BJ (cell line): Measurements from ENCODE around the gene PERM1. TPM values are rescaled to one million over a fixed set of nuclear protein-coding genes. Genes with fewer than 3 reads are reported as not detected.

Source experiments
- CTCF ChIA-PET: fragments of 350-600 bp; formaldehyde crosslinking; extraction: SDS; loops from one replicate; lab custom pipeline; 2021; ENCODE audit warnings: antibody characterized with exemption, inconsistent platforms; lab: Yijun Ruan, JAX
- POLR2A ChIA-PET: fragments of 300-600 bp; sonication (Branson Sonifier 250); formaldehyde crosslinking; extraction: SDS; loops from one replicate; lab custom pipeline; 2021; ENCODE audit warnings: antibody characterized with exemption; lab: Charles Lee
- DNase-seq: peaks from one replicate; pipeline ENCODE4 v3.0.0-alpha.2; 2011; ENCODE audit warnings: low read depth
- H3K27me3 ChIP-seq: 2 replicates; pipeline ENCODE4 v1.6.0; 2011; ENCODE audit warnings: low read length; ENCODE audit not compliant: control insufficient read depth, insufficient read depth
- H3K36me3 ChIP-seq: 2 replicates; pipeline ENCODE4 v1.5.1; 2011; ENCODE audit warnings: low read length; ENCODE audit not compliant: control insufficient read depth, insufficient read depth
- H3K4me3 ChIP-seq: 2 replicates; pipeline ENCODE4 v1.5.1; 2011; ENCODE audit warnings: low read depth, mild to moderate bottlenecking, control low read depth, low read length
- CTCF ChIP-seq: IDR thresholded peaks from 2 replicates; pipeline ENCODE4 v1.5.1; 2011; ENCODE audit warnings: low read depth, mild to moderate bottlenecking, control low read depth, inconsistent platforms, low read length, moderate library complexity; ENCODE audit not compliant: insufficient read depth
- polyA plus RNA-seq: library from polyadenylated mRNA; depleted of rRNA; stranded (reverse); fragments of >200 nt; gene quantifications from 2 replicates; pipeline ENCODE4 v1.2.3, GENCODE V29; 2011

PERM1 gene
- polyA plus RNA-seq, 1 experiment: not detected

GRCh38 chr1:970973-971730 lies 10.7 kb downstream of the PERM1 start:
- no peak for DNase-seq
- H3K36me3 ChIP-seq: no peaks in the 10 kb centered on the region

GRCh38 chr1:970242-970972 lies 11.5 kb downstream of the PERM1 start:
- ChIA-PET POLR2A (no interaction called here), CTCF (interaction anchor here (1.0 to 1.3 kb wide), 3 partner anchors 13 to 30 kb away, joined by 3 to 5 read pairs (median 4); no protein-coding TSS in a partner anchor)
- Histone ChIP-seq H3K4me3 (no peak overlapping the region), H3K27me3 (no peaks in the 10 kb centered on the region), H3K36me3 (no peaks in the 10 kb centered on the region)
- TF ChIP-seq CTCF: no peak
- no peak for DNase-seq

More at GRCh38 chr1:970973-971730, 10.7 kb downstream of the PERM1 start:
- H3K4me3 ChIP-seq: no peak overlapping the region
- TF ChIP-seq CTCF: no peak
- ChIA-PET CTCF (interaction anchor here (1.3 to 1.5 kb wide), 2 partner anchors 12 to 13 kb away, joined by 4 to 8 read pairs; no protein-coding TSS in a partner anchor), POLR2A (no interaction called here)
- no peaks in the 10 kb centered on the region for H3K27me3 ChIP-seq

DNA sequence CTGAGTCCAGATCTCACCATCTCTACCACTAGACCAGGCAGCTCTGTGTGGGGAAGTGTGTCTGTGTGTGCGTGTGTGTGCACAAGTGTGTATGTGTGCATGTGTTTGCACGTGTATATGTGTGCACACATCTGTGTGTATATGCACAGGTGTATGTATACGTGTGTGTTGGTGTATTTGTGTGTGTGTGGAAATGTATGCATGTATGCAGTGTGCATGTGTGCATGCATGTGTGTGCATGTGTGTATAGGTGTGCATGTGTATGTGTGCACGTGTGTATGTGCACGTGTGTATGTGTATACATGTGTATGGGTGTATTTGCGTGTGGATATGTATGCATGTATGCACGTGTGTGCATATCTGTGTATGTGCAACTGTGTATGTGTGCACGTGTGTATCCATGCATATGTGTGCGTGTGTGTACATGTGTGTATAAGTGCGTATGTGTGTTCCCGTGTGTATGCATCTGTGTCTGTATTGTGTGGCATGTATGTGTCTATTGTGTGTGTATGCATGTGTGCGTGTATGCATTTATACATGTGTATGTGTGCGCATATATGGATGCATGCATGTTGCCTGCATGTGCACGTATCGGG lies 12.5 kb downstream of the PERM1 start:
- no peak for DNase-seq
- ChIA-PET CTCF (interaction anchor here (1.0 to 1.3 kb wide), 3 partner anchors 14 to 29 kb away, joined by 3 to 5 read pairs (median 4); no protein-coding TSS in a partner anchor), POLR2A (no interaction called here)
- Histone ChIP-seq H3K36me3 (0 out of 2 replicates have a peak, but pooled peaks cover 2% of the 10 kb centered on the region), H3K27me3 (no peaks in the 10 kb centered on the region), H3K4me3 (no peak overlapping the region)
- no peak for TF ChIP-seq CTCF

DNA sequence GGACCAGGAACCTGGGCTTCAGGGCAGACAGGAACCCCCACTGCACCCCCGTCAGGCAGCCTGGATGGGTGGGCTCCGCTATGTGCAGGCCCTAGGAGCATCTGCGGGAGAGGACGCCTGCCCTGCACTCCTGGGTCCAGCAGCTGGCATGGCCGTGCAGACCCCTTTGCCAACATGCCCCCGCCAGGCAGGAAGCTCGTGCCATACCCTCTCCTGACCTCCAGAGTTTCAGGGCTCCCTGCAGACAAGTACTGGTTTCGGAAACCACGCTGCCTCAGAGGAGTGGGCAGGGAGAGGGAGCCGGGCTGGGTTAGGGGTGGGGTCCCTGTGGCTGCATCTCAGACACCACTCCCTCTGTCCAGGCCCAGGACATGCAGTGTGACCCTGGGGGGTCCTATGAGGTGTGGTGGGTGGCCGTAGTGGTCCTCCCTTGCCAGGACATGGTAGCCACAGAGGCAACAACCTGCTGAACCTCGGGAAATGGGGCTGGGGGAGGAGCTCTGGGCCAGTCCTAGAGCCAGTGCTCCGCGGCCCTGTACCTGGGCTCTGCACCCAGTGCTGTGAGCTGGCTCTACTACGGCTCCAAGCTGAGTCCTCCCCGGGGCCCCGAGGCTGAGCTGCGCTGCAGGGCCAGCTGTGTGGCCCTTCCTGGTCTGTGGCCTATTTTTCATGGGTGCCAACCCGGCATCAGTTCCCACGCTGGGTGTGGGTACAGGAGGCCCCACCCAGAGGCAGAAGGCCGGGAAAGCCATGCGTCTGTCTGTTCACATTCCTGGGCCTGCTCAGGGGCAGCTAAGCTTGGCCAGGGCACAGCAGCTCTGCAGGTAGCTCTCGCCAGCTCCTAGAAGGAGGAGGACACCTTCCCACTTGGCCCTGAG lies 14.2 kb downstream of the PERM1 start:
- ChIA-PET CTCF (interaction anchor here (1.0 to 2.6 kb wide), 4 partner anchors 8 to 98 kb away, joined by 4 to 11 read pairs (median 6); no protein-coding TSS in a partner anchor), POLR2A (no interaction called here)
- no peak for DNase-seq
- no peaks in the 10 kb centered on the region for H3K27me3 ChIP-seq
- no peak for TF ChIP-seq CTCF
- H3K36me3 ChIP-seq: peaks cover 6% of the 10 kb centered on the region; the same call in 1 of the 2 replicates
- no peak overlapping the region for H3K4me3 ChIP-seq
